ENCODE data around the gene GABRD. TPM values are rescaled to one million over a fixed set of nuclear protein-coding genes. Genes with fewer than 3 reads are reported as not detected.

Gene GABRD
- total RNA-seq, 1 experiment from 2014 or later = 1.7 TPM

DNA sequence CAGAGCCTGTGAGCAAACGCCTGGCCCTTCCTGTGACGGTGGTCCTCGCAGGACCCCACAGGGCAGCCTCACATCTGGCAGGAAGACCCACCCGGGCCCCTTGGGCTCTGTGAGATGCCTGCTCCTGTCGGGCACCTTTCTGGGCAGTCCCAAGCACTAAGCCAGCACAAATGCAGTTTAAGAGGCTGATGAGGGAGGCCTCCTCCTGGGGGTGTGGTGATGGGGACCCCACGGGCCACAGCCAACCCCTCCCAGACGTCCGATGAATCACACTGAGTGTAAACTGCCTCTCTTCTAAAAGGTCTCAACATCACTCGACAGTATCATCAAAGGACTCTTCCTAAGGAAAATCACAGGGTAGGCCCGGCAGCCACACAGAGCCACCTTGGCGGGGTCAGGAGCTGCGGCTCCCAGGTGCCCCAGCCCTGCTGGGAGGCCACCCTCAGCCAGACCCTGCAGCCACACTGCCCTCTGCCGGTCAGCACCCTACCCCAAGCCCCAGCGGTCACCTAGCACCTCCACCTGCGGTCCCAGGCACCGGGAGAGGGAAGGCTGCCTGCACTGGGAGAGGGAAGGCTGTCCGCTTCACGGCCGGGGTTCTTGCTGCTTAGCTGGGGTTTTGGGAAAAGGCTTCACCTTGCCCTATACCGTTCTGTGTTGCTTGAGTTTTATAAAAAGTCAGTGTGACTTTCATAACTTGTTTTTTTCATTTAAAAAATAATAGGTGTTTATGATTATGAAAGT is 27.2 kb downstream of the GABRD start (continued):
- TF ChIP-seq, protein P1, sequence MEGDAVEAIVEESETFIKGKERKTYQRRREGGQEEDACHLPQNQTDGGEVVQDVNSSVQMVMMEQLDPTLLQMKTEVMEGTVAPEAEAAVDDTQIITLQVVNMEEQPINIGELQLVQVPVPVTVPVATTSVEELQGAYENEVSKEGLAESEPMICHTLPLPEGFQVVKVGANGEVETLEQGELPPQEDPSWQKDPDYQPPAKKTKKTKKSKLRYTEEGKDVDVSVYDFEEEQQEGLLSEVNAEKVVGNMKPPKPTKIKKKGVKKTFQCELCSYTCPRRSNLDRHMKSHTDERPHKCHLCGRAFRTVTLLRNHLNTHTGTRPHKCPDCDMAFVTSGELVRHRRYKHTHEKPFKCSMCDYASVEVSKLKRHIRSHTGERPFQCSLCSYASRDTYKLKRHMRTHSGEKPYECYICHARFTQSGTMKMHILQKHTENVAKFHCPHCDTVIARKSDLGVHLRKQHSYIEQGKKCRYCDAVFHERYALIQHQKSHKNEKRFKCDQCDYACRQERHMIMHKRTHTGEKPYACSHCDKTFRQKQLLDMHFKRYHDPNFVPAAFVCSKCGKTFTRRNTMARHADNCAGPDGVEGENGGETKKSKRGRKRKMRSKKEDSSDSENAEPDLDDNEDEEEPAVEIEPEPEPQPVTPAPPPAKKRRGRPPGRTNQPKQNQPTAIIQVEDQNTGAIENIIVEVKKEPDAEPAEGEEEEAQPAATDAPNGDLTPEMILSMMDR (IDR thresholded peaks at IDR 0.05) = peak; percentile 65
- TF ChIP-seq GRHL2 (CRISPR knock-in tag; IDR thresholded peaks at IDR 0.05; ENCODE audit: insufficient replicate concordance, severe bottlenecking) (no peak), ATF2 (CRISPR knock-in tag; IDR thresholded peaks at IDR 0.05; ENCODE audit: borderline replicate concordance, low read depth) (no peak), SMAD3 (CRISPR knock-in tag; IDR thresholded peaks at IDR 0.05; ENCODE audit: borderline replicate concordance) (no peak), ZMAT4 (CRISPR knock-in tag; IDR thresholded peaks at IDR 0.05) (no peak), NR3C1 (CRISPR knock-in tag; conservative IDR thresholded peaks at IDR 0.05; ENCODE audit: low read depth) (no peak), ZNF263 (CRISPR knock-in tag; IDR thresholded peaks at IDR 0.05; ENCODE audit: low read depth) (no peak), ZNF512 (CRISPR knock-in tag; IDR thresholded peaks at IDR 0.05; ENCODE audit: borderline replicate concordance) (no peak), ATF3 (CRISPR knock-in tag; conservative IDR thresholded peaks at IDR 0.05) (no peak), FOXP1 (CRISPR knock-in tag; IDR thresholded peaks at IDR 0.05; ENCODE audit: borderline replicate concordance) (no peak), ZBTB21 (CRISPR knock-in tag; IDR thresholded peaks at IDR 0.05; ENCODE audit: borderline replicate concordance) (no peak), KAT7 (CRISPR knock-in tag; IDR thresholded peaks at IDR 0.05; ENCODE audit: borderline replicate concordance) (no peak), ETV6 (CRISPR knock-in tag; IDR thresholded peaks at IDR 0.05) (no peak)
- TF ChIP-seq, protein P2, sequence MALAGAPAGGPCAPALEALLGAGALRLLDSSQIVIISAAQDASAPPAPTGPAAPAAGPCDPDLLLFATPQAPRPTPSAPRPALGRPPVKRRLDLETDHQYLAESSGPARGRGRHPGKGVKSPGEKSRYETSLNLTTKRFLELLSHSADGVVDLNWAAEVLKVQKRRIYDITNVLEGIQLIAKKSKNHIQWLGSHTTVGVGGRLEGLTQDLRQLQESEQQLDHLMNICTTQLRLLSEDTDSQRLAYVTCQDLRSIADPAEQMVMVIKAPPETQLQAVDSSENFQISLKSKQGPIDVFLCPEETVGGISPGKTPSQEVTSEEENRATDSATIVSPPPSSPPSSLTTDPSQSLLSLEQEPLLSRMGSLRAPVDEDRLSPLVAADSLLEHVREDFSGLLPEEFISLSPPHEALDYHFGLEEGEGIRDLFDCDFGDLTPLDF (CRISPR knock-in tag; IDR thresholded peaks at IDR 0.05) = no peak
- TF ChIP-seq, protein P3, sequence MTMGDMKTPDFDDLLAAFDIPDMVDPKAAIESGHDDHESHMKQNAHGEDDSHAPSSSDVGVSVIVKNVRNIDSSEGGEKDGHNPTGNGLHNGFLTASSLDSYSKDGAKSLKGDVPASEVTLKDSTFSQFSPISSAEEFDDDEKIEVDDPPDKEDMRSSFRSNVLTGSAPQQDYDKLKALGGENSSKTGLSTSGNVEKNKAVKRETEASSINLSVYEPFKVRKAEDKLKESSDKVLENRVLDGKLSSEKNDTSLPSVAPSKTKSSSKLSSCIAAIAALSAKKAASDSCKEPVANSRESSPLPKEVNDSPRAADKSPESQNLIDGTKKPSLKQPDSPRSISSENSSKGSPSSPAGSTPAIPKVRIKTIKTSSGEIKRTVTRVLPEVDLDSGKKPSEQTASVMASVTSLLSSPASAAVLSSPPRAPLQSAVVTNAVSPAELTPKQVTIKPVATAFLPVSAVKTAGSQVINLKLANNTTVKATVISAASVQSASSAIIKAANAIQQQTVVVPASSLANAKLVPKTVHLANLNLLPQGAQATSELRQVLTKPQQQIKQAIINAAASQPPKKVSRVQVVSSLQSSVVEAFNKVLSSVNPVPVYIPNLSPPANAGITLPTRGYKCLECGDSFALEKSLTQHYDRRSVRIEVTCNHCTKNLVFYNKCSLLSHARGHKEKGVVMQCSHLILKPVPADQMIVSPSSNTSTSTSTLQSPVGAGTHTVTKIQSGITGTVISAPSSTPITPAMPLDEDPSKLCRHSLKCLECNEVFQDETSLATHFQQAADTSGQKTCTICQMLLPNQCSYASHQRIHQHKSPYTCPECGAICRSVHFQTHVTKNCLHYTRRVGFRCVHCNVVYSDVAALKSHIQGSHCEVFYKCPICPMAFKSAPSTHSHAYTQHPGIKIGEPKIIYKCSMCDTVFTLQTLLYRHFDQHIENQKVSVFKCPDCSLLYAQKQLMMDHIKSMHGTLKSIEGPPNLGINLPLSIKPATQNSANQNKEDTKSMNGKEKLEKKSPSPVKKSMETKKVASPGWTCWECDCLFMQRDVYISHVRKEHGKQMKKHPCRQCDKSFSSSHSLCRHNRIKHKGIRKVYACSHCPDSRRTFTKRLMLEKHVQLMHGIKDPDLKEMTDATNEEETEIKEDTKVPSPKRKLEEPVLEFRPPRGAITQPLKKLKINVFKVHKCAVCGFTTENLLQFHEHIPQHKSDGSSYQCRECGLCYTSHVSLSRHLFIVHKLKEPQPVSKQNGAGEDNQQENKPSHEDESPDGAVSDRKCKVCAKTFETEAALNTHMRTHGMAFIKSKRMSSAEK (CRISPR knock-in tag; IDR thresholded peaks at IDR 0.05; ENCODE audit: borderline replicate concordance) = no peak
